OCI-LY7 (cell line): Measurements from ENCODE around the gene CFAP97. TPM values are rescaled to one million over a fixed set of nuclear protein-coding genes. Genes with fewer than 3 reads are reported as not detected.

ENCODE experiments used
- BruUV-seq: library from RNA; stranded (reverse); fragments of 400-500 nt; replicated peaks from 2 replicates; lab custom pipeline; 2021; lab: Mats Ljungman, UMichigan
- CTCF ChIA-PET: fragments of 300-600 bp; sonication (Branson Sonifier 250); formaldehyde crosslinking; loops from one replicate; lab custom pipeline; 2022; ENCODE audit warnings: antibody characterized with exemption; ENCODE audit not compliant: unreplicated experiment; lab: Charles Lee
- POLR2A ChIA-PET: fragments of 300-600 bp; sonication (Branson Sonifier 250); formaldehyde crosslinking; loops from one replicate; lab custom pipeline; 2022; ENCODE audit warnings: antibody characterized with exemption; lab: Charles Lee
- DNase-seq: peaks from one replicate; pipeline ENCODE4 v3.0.0-alpha.2; 2015; ENCODE audit warnings: low spot score
- H2AFZ ChIP-seq: fragments of 200-600 bp; sonication (generic), shearing (Covaris generic); 2 replicates; pipeline ENCODE4 v1.6.1; 2014; ENCODE audit warnings: mild to moderate bottlenecking, antibody characterized with exemption, low read length, moderate library complexity
- H3K27ac ChIP-seq: fragments of 200-600 bp; sonication (generic); 2 replicates; pipeline ENCODE4 v1.5.1; 2014; ENCODE audit warnings: mixed run types, low read depth, mild to moderate bottlenecking, moderate library complexity, low read length, inconsistent platforms; ENCODE audit not compliant: poor library complexity, severe bottlenecking
- H3K36me3 ChIP-seq: fragments of 200-600 bp; sonication (generic); 2 replicates; pipeline ENCODE4 v1.6.1; 2014; ENCODE audit warnings: mild to moderate bottlenecking, antibody characterized with exemption, low read length, moderate library complexity, mixed read lengths; ENCODE audit not compliant: insufficient read depth
- H3K4me1 ChIP-seq: fragments of 200-600 bp; sonication (generic); 2 replicates; pipeline ENCODE4 v1.5.1; 2014; ENCODE audit warnings: mild to moderate bottlenecking, low read length; ENCODE audit not compliant: insufficient read depth, poor library complexity, severe bottlenecking
- H3K4me2 ChIP-seq: fragments of 200-600 bp; sonication (generic); 2 replicates; pipeline ENCODE4 v1.6.1; 2014; ENCODE audit warnings: mild to moderate bottlenecking, low read length
- H3K4me3 ChIP-seq: fragments of 200-600 bp; sonication (generic); 2 replicates; pipeline ENCODE4 v1.5.1; 2014; ENCODE audit warnings: mild to moderate bottlenecking, low read depth, low read length; ENCODE audit not compliant: poor library complexity, severe bottlenecking
- H3K79me2 ChIP-seq: fragments of 200-600 bp; sonication (generic); 2 replicates; pipeline ENCODE4 v1.6.1; 2016; ENCODE audit warnings: low read depth, mild to moderate bottlenecking, low read length, moderate library complexity, mixed read lengths; ENCODE audit not compliant: insufficient read depth
- H3K9me2 ChIP-seq: fragments of 200-600 bp; sonication (generic); 2 replicates; pipeline ENCODE4 v1.6.1; 2016; ENCODE audit warnings: mild to moderate bottlenecking, low read length, mixed read lengths; ENCODE audit not compliant: insufficient read depth
- H3K9me3 ChIP-seq: fragments of 200-600 bp; sonication (generic); 2 replicates; pipeline ENCODE4 v1.6.1; 2014; ENCODE audit warnings: mild to moderate bottlenecking, mixed run types, low read length, mixed read lengths
- H4K20me1 ChIP-seq: fragments of 200-600 bp; sonication (generic); 2 replicates; pipeline ENCODE4 v1.6.1; 2014; ENCODE audit warnings: mild to moderate bottlenecking, antibody characterized with exemption, low read length, moderate library complexity, mixed read lengths; ENCODE audit not compliant: insufficient read depth
- EZH2phosphoT487 ChIP-seq: fragments of 200-600 bp; sonication (generic); IDR thresholded peaks from 2 replicates; pipeline ENCODE4 v1.6.1; 2018; ENCODE audit warnings: low read depth, borderline replicate concordance, mild to moderate bottlenecking, mixed run types, antibody characterized with exemption, low read length, moderate library complexity, mixed read lengths
- intact Hi-C: fragments of 100-400 bp; cut with micrococcal nuclease; formaldehyde crosslinking; loops from one replicate; pipeline ENCODE4 v1.10.0; 2022; ENCODE audit not compliant: unreplicated experiment
- total RNA-seq, 2 experiments: library from RNA; depleted of rRNA in 1 of 2; stranded (reverse); fragments of >200 nt in 1 of 2; shearing (Covaris generic) in 1 of 2; gene quantifications; 2 replicates each; pipeline ENCODE4 v1.2.3, GENCODE V29; 2014 to 2022
- TF ChIP-seq, protein P1 (sequence below): fragments of 200-600 bp; sonication (generic); conservative IDR thresholded peaks from 2 replicates; pipeline ENCODE4 v1.5.1; 2014; ENCODE audit warnings: mild to moderate bottlenecking, antibody characterized with exemption, low read length, moderate library complexity, mixed read lengths

CFAP97 gene
- total RNA-seq, 2 experiments from 2014 or later, result 22.7 to 57.3 TPM

DNA sequence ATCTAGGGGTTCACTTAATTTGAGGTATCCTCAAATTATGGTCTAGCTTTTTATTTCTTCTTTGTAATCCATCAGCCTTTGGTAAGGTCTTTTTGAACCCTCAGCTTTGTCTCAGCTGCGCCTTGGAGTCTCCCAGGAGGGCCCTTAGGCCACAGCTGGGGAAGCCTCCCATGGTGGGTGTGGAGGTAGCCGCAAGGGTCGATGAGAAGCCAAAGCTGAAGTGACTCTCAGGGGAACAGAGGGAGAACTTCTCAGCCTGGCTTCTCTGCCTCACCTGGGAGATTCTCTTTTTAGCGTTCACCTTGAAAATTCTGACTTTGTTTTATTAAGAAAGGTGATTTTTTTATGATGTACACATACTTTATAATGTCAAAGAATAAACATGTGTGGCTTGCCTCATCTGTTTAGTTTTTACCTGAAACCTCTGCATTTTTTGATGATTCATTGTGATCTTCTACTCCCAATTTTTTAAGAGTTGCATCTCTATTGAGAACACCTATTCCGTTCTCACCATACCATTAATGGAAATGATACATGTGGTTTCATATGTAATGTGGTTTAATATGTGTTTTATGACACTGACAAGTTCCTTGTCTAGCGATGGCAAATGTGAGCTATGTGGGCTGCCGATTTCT lies 86.4 kb downstream of the CFAP97 start:
- POLR2A ChIA-PET, result no interaction called here
- intact Hi-C loops, result no loop called here
- Histone ChIP-seq H3K36me3 (no peaks in the 10 kb centered on the region), H4K20me1 (no peaks in the 10 kb centered on the region), H3K9me3 (no peaks in the 10 kb centered on the region), H3K79me2 (no peaks in the 10 kb centered on the region), H3K9me2 (no peaks in the 10 kb centered on the region), H3K27ac (no peak overlapping the region), H3K4me1 (no peaks in the 10 kb centered on the region), H2AFZ (no peak overlapping the region), H3K4me3 (no peak overlapping the region), H3K4me2 (no peak overlapping the region)
- DNase-seq, result no peak
- BruUV-seq, result no TSS peak
- no peak for TF ChIP-seq EZH2phosphoT487
- TF ChIP-seq, protein P1, sequence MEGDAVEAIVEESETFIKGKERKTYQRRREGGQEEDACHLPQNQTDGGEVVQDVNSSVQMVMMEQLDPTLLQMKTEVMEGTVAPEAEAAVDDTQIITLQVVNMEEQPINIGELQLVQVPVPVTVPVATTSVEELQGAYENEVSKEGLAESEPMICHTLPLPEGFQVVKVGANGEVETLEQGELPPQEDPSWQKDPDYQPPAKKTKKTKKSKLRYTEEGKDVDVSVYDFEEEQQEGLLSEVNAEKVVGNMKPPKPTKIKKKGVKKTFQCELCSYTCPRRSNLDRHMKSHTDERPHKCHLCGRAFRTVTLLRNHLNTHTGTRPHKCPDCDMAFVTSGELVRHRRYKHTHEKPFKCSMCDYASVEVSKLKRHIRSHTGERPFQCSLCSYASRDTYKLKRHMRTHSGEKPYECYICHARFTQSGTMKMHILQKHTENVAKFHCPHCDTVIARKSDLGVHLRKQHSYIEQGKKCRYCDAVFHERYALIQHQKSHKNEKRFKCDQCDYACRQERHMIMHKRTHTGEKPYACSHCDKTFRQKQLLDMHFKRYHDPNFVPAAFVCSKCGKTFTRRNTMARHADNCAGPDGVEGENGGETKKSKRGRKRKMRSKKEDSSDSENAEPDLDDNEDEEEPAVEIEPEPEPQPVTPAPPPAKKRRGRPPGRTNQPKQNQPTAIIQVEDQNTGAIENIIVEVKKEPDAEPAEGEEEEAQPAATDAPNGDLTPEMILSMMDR, result no peak
- CTCF ChIA-PET, result no interaction called here

GRCh38 chr4:185115827-185116232 lies 88.0 kb downstream of the CFAP97 start:
- H3K4me2 ChIP-seq, result no peak overlapping the region
- no peaks in the 10 kb centered on the region for H3K79me2 ChIP-seq

GRCh38 chr4:185113340-185113739 lies 90.5 kb downstream of the CFAP97 start:
- TF ChIP-seq, protein P1, result no peak
- no peak for TF ChIP-seq EZH2phosphoT487
- no TSS peak for BruUV-seq
- H3K36me3 ChIP-seq, result no peaks in the 10 kb centered on the region
- DNase-seq, result no peak
- no peaks in the 10 kb centered on the region for H3K79me2 ChIP-seq
- no peaks in the 10 kb centered on the region for H4K20me1 ChIP-seq
- no peaks in the 10 kb centered on the region for H3K4me1 ChIP-seq
- ChIA-PET CTCF (no interaction called here), POLR2A (no interaction called here)
- no peak overlapping the region for H3K27ac ChIP-seq
- intact Hi-C loops, result no loop called here
- no peak overlapping the region for H3K4me2 ChIP-seq
- no peak overlapping the region for H2AFZ ChIP-seq
- H3K4me3 ChIP-seq, result no peak overlapping the region
- no peaks in the 10 kb centered on the region for H3K9me2 ChIP-seq
- no peaks in the 10 kb centered on the region for H3K9me3 ChIP-seq

More at GRCh38 chr4:185115827-185116232, 88.0 kb downstream of the CFAP97 start:
- CTCF ChIA-PET, result no interaction called here
- BruUV-seq, result no TSS peak
- TF ChIP-seq EZH2phosphoT487, result no peak
- TF ChIP-seq, protein P1, result no peak
- H4K20me1 ChIP-seq, result no peaks in the 10 kb centered on the region
- POLR2A ChIA-PET, result interaction anchor here (0.9 to 1.0 kb wide), 2 partner anchors 9 to 45 kb away, joined by 3 read pairs; no protein-coding TSS in a partner anchor
- no peak overlapping the region for H3K27ac ChIP-seq
- H3K4me1 ChIP-seq, result no peaks in the 10 kb centered on the region
- no peaks in the 10 kb centered on the region for H3K9me2 ChIP-seq
- H2AFZ ChIP-seq, result no peak overlapping the region
- H3K9me3 ChIP-seq, result no peaks in the 10 kb centered on the region
- no peak overlapping the region for H3K4me3 ChIP-seq
- DNase-seq, result no peak
- H3K36me3 ChIP-seq, result no peaks in the 10 kb centered on the region
- intact Hi-C loops, result no loop called here
